ENCODE data around the gene FOXC1.
A peak's percentile ranks its signal among the peaks of the same experiment; 100 is the strongest.

Gene FOXC1

GRCh38 chr6:1609041-1609647 is 571 bp upstream of the FOXC1 start:
- in situ Hi-C loops (cut with HindIII; ENCODE audit: low sequenced_read_pairs) = loop anchor here (5.0 to 10.0 kb wide), 2 partner anchors 586 to 1028 kb away; no protein-coding TSS in a partner anchor
- peak overlapping the region; percentile 54 for H3K4me3 ChIP-seq (ENCODE audit: low read depth, low read length)
- TF ChIP-seq CTCF (IDR thresholded peaks at IDR 0.05; ENCODE audit: low read depth, low read length, missing control alignments) = no peak
- DNase-seq (ENCODE audit: low read depth) = no peak

- no peak for DNase-seq (ENCODE audit: low read depth)
- in situ Hi-C loops (cut with HindIII; ENCODE audit: low sequenced_read_pairs) = no loop called here
- H3K4me3 ChIP-seq (ENCODE audit: low read depth, low read length) = peak overlapping the region; percentile 54
- no peak for TF ChIP-seq CTCF (IDR thresholded peaks at IDR 0.05; ENCODE audit: low read depth, low read length, missing control alignments)
These were observed 994 bp downstream of the FOXC1 start for GRCh38 chr6:1610497-1611321.

- in situ Hi-C loops (cut with HindIII; ENCODE audit: low sequenced_read_pairs) = no loop called here
- peak overlapping the region; percentile 54 for H3K4me3 ChIP-seq (ENCODE audit: low read depth, low read length)
- no peak for DNase-seq (ENCODE audit: low read depth)
- no peak for TF ChIP-seq CTCF (IDR thresholded peaks at IDR 0.05; ENCODE audit: low read depth, low read length, missing control alignments)
These were observed 1.5 kb downstream of the FOXC1 start for GRCh38 chr6:1611322-1611571.

- in situ Hi-C loops (cut with HindIII; ENCODE audit: low sequenced_read_pairs) = no loop called here
- peak overlapping the region; percentile 54 for H3K4me3 ChIP-seq (ENCODE audit: low read depth, low read length)
- DNase-seq (ENCODE audit: low read depth) = no peak
- TF ChIP-seq CTCF (IDR thresholded peaks at IDR 0.05; ENCODE audit: low read depth, low read length, missing control alignments) = no peak
These were observed 2.0 kb downstream of the FOXC1 start for GRCh38 chr6:1611572-1612298.

GRCh38 chr6:1612299-1612973 is 2.7 kb downstream of the FOXC1 start:
- peak overlapping the region; percentile 54 for H3K4me3 ChIP-seq (ENCODE audit: low read depth, low read length)
- in situ Hi-C loops (cut with HindIII; ENCODE audit: low sequenced_read_pairs) = no loop called here
- TF ChIP-seq CTCF (IDR thresholded peaks at IDR 0.05; ENCODE audit: low read depth, low read length, missing control alignments) = no peak
- no peak for DNase-seq (ENCODE audit: low read depth)

- peak overlapping the region; percentile 54 for H3K4me3 ChIP-seq (ENCODE audit: low read depth, low read length)
- TF ChIP-seq CTCF (IDR thresholded peaks at IDR 0.05; ENCODE audit: low read depth, low read length, missing control alignments) = no peak
- DNase-seq (ENCODE audit: low read depth) = peak; percentile 39
- in situ Hi-C loops (cut with HindIII; ENCODE audit: low sequenced_read_pairs) = no loop called here
These were observed 3.2 kb downstream of the FOXC1 start for GRCh38 chr6:1612974-1613306.

Data from astrocyte of the cerebellum (primary cell).